GM19351 (cell line): Measurements from ENCODE around the gene LSP1.

Experiments
- ATAC-seq: cut with Tn5 transposase; IDR thresholded peaks from one replicate; pipeline ENCODE4 v1.9.1; 2021; ENCODE audit warnings: mild to moderate bottlenecking, moderate library complexity; ENCODE audit not compliant: unreplicated experiment

The LSP1 gene

DNA sequence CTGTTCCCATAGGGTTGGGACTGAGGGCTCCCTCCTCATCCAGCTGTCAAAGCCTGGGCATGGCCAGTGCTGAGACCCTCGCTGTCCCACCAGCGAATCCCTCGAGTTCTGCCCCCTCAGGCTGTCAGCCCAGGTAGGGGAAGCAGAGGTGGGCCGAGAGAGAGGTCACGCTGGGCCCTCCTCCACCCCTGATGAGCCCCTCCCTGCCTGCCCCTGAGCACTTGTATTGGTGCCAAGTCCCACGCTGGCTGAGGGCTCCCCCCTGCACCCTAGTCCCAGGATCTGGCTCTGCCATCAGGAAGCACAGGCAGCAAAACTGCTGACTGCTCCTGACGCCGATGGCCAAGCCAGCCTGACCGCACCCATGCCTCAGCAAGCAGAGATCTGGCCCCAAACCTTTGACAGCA is 35.5 kb downstream of the LSP1 start:
- ATAC-seq, result no peak

DNA sequence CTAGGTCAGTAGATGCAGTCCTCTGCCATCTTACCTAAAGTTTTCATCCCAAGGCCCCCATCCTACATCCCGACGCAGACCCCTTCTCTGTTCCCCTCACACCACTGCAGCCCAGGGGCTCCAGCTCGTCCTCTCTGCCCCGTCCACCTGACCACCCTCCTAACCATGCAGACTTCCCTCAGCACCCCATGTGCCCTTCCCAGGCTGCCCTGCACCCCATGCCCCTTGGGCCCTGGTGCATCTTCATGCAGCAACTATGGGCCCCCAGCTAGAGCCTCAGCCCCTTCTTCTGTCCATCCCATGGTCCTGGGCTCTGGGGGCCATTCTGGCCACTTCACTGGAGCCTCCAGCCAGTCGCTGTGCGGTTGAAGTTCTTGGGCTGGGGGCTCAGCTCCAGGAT is 35.9 kb downstream of the LSP1 start:
- ATAC-seq, result no peak

DNA sequence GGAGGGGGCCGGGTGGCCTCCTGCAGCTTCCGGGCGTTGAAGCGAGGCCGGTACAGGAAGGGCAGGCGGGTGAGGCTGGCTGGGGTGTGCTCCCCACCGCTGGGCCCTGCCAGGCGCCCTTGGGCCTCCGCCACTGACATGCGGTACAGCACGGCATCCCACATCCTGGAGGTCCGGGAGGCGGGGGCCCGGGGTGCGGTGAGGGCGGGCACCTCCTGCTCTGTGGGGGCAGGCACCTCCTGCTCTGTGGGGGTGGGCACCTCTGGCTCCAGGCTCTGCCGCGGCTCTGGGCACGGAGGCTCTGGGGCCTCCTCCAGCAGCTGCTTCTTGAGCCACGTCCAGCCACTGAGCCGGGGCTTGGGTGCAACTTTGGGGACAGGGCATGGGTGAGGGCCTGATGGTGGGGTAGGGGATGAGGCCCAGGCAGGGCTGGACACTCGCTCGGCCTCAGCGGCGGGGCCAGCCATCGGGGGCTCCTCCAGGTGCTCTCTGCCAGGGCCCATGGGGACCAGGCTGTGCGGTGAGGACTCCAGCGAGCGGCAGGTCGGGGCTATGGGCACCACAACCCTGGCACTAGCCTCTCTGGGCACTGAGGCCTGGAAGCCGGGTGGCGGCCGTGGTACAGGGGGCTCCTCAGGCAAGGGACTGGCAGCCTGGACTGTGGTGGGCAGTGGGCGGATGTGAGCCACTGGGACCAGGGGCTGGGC is 36.5 kb downstream of the LSP1 start:
- no peak for ATAC-seq

DNA sequence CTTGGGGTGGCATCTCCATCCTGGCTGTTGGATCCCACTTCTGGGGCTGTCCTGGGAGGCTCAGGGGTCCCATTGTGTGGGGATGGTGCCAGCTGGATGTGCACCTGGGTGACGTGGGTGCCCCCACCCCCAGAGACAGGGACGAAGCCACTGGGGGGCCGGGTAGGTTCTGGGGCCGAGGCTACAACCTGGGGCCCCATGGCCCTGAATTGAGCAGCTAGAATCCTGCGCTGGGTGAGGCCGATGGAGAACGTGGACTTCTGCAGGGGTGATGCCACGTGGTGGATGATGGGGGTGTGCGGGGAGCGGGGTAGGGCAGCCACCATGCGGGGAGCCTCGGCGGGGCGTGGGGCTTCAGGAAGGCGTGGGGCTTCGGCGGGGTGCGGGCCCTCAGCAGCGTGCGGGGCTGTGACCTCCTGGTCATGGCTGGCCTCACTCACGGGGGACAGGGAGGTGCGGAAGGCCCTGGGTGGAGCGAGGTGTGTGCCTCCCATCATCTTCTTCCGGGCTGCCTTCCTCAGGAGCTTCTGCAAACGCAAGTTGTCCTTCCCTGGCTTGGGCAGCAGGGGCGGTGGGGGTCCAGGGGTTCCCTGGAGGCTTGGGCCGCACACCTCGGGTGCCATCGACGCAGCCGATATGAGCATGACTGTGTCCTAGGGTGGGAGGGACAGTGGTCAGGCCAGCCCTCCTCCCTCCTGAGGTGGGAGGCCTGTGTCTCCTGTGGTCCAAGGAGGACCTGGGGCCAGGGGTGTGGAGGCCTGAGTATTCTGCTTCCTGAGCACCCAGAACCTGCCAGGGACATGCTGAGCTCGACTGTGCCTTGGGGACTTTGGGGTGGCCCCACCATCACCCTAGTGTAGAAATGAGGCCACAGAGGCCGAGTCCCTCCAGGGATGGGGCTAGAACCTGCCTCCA is 37.3 kb downstream of the LSP1 start:
- no peak for ATAC-seq

DNA sequence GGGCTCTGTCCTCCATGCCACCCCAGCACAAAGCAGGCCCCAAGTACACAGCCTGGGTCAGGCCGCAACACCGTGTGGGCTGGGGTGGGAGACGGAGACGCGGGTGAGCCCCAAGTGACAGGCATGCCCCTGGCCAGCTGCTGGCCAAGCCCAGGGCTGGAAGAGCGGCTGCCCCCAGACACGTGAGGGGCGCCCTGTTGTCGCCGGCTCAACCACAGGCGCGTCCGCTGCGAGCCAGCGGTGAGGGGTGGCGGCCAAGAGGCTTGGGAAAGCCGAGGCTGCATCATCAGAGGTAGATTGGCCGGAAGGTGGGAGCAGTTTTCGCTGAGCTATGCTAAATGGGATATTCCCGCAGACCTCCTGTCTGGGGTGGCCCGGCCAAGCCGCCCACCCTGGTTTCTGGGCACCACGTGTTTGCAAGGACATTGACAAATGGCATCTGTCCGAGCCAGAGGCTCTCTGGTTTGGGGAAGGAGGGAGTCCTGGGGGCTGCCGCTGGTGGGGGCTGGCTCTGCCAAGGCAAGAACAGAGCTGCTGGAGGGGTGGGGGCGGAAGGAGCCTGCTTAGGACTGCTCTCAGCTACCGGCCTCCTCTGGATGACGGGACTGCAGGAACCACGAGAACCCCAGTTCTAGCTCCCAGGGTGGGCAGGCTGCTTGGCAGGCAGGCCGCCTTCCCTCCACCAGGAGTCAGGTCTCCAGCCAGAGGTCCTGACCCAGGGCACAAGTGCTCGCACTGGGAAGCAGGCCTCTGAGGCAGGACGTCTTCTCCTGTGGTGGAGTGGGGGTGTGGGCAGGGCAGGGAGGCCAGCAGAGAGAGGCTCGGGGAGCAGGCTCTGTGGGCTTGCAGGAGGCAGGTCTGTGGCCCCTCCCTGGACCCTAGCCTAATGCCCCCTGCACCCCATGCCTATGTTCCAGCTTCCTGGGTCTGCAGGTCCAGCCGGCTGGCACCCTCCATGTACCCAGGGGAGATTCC is 38.3 kb downstream of the LSP1 start:
- no peak for ATAC-seq

DNA sequence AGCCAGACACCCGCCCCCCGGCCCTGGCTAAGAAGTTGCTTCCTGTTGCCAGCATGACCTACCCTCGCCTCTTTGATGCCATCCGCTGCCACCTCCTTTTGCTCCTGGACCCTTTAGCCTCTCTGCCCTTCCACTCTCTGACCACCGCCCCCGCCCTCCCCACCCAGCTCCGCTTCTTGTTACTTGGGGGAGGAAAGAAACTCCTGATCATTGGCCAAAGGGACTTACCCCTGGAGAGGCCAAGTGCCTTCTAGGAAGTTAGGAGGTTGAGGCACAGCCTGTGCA is 38.9 kb downstream of the LSP1 start, which contains the start of gene PRR33:
TSS of gene PRR33 (minus strand) at position 65 of the 285 bp plus-strand sequence. CDS start 1,311 bp downstream, outside the sequence.
- no peak for ATAC-seq

DNA sequence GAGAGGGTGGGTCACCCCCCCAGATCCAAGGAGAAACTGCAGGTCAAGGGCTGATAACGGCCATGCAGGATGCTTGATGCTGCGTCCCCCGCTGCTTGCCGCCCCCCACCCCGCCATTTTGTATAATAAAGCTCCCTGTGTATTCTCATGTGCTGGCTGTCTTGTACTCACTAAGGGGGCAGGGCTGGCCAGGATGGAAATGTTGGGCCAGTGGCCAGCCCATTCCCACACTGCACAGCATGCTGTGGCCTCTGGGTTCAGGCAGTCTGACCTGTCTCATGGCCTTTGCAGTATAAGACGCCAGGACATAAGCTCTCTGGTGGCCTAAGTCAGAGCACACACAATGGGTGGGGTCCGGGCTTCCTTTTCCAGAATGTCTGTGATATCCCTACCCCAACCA is 39.2 kb downstream of the LSP1 start:
- ATAC-seq, result no peak

DNA sequence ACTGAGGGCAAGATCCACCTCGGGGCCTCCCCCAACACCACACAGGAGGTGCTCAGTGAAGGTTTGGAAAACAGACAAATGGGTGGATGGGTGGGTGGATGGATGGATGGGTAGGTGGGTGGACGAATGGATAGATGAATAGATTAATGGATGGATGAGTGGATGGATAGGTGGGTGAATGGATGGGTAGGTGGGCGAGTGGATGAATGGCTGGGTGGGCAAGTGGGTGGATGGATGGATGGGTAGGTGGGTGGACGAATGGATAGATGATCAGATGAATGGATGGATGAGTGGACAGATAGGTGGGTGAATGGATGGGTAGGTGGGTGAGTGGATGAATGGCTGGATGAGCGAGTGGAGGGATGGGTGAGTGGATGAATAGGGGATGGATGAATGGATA is 39.7 kb downstream of the LSP1 start:
- ATAC-seq, result no peak

DNA sequence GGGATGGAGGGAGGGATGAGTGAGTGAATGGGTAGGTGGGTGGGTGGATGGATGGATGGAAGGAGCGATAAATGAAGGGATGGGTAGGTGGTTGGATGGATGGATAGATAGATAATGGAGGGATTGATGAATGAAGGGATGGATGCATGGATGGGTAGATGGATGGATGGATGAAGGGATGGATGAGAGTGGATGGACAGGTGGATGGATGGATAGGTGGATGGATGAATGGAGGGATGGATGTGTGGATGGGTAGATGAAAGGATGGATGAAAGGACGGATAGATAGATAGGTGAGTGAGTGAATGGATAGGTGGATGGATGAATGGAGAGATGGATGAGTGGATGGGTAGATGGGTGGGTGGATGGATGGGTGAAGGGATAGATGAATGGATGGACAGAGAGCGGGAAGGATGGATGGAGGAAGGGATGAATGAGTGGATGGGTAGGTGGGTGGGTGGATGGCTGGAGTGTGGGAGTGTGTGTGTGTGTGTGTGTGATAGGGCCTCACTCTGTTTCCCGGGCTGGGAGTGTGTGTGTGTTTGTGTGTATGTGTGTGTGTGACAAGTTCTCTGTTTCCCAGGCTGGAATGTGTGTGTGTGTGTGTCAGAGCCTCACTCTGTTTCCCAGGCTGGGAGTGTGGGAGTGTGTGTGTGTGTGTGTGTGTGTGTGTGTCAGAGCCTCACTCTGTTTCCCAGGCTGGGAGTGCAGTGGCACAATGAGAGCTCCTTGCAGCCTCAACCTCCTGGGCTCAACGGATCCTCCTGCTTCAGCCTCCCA is 40.9 kb downstream of the LSP1 start:
- ATAC-seq, result no peak

DNA sequence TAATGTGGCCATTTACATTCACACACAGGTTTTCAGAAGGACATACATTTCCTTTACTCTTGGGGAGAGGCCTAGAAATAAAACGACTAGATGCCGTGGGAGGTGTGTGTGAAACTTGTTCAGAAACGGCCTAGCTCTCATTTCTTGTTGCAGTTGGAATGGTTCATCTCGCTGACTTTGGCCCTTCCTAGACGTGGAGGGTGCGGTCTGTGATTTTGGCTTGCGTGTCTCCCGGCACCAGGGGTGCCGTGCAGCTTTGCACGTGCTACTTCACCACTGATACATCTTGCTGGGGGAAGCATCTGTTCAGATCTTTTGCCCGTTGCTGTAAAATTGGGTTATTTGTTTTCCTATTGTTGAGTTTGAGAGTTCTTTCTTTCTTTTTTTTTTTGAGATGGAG is 41.9 kb downstream of the LSP1 start:
- no peak for ATAC-seq

DNA sequence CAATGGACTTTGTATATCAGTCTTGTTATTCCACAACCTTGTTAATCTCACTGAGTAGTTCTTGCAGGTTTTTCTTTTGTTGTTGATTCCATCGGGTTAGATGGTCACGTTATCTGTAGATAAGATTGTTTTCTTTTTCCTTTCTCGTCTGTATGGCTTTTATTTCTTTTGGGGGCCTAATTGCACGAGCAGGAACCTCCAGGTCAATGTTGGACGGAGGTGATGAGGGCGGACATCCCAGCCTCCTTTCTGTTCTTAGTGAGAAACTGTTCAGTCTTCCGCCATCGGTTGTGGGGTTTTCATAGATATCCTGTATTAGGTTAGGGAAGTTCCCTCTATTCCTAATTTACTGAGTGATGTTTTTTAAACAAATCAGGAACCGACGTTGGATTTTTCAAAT is 43.6 kb downstream of the LSP1 start:
- no peak for ATAC-seq

DNA sequence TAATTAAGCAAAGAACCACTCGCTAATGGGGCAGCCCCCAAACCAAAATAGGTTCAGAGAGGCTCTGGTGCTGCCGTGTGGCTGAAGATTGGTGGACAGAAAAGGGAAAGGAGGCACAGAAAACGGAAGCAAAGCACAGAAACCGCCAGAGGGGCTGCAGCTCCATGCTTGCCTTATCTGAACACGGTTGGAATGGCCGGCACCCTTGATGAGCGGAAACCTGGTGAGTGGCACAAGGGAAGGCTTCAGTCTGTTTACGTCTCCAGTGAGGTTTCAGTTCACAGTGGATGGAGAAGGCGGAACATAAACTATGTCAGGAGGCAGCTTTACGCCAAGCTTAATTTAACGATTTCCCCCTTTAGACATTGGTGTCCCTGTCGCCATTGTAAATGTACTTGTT is 44.0 kb downstream of the LSP1 start:
- no peak for ATAC-seq

DNA sequence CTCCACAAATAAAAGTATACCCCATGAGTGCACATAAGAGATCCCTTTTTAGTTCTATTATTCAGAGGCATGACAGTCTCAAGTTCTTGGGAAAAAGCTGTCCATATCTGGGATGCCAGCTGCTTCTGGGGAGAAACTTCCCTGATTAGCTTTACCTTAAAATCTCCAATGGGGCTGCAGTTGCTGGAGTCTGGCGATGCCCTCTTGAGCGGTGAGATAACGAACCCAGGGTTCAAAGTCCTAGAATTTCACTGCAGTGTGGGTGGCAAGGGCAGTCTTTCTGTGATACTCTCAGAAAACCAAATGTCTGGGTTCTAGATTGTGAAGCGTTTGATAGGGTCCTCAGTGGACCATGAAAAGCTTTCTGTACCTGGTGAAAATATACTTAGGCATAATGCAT is 46.2 kb downstream of the LSP1 start:
- no peak for ATAC-seq

DNA sequence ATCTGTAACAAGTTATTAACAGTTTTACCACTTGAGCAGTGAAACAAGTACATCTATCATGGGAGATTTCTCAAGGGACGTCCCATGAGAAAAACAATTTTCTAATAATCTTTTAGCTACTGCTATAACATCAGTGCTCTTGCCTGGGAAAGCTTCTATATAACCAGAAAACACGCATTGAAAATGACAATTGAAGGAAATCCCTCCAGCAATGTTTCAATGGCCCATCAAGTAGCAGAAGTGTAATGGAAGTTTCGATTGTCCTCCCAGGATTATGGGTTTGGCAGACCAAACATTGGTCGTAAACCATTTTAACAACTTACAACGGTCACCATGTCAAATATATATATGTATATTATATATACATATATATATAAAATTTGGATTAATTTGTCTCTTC is 46.8 kb downstream of the LSP1 start:
- no peak for ATAC-seq

DNA sequence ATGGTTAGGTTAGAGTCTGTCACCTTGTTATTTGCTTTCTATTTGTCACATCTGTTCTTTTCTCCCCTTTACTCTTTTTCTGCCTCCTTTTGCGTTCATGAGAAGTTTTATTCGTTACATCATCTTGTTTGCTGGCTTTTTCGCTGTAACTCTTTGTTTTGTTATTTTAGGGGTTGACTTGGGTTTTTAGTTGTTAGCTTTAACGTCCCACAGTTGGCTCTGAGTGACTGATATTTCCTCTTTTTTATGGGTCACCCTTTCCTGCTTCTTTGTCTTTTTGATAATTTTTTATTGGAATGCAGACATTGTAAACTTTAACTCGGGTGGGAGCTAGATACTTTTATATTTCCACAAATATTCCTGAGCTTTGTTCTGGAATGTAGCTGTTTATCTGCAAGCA is 53.3 kb downstream of the LSP1 start:
- ATAC-seq, result no peak

DNA sequence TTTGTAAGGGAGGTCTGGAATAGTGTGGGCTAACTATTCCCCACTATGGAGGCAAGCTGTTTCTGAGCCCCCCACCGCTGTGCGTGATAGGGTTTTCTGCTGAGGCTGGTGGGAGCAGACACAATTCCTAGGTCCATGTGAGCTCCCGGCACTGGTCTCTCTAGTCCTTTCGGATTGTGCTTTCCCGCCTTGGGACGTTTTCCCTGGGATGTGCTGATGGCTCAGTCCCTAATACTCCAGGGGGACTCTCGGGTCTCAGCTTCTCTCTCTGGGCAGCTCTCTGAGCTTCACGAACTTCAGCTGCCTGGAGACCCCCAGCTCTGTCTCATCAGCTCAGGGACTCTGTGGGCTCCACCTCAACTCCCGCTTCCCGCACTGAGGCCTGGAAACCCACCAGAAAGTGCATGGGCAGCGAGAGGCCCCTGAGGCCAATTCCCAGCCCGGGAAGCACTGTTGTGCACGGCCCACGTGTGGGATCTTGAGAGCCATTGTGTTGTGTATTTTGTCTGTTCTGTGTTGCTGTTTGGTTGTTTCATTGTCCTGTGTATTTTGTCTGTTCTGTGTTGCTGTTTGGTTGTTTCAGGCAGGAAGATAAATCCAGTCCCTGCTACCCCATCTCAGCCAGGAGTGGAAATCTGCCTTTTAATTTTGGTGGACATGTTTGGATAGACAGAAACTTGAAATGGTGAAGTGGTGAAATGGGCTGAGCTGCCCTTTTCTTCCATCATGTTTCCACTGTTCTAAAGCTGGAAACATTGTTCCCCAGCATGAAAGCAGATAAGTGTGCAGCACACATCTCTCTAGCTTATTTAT is 53.9 kb downstream of the LSP1 start:
- ATAC-seq, result no peak

DNA sequence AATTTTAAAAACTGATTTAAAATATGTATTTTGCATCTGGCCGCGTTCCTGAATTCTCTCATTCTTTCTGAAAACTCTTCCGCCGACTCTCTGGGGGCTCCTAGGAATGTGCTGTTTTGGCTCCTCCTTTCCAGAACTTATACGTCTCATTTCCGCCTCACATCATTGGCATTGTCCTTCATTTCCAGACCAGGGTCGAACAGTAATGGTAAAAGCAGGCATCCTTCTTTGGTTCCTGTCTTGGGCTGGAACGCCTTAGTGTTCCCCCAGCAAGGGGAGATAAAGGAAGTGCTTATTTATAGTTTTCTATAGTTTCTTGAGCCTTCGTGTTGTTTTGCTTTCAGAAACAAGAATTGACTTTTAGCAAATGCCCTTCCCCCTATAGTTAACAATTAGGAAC is 55.7 kb downstream of the LSP1 start:
- ATAC-seq, result no peak

DNA sequence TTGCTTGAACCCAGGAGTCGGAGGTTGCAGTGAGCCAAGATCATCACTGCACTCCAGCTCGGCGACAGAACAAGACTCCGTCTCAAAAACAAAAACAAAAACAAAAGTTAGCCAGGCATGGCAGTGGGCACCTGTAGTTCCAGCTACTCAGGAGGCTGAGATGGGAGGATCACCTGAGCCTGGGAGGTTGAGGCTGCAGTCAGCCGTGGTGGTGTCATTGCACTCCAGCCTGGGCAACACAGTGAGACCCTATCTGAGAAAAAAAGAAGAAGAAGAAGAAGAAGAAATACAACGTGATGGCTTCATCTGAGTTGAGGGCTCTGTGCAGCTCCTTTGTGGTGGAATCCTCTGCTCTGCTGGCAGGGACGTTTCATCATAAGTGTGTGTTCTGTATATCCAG is 56.6 kb downstream of the LSP1 start:
- no peak for ATAC-seq

DNA sequence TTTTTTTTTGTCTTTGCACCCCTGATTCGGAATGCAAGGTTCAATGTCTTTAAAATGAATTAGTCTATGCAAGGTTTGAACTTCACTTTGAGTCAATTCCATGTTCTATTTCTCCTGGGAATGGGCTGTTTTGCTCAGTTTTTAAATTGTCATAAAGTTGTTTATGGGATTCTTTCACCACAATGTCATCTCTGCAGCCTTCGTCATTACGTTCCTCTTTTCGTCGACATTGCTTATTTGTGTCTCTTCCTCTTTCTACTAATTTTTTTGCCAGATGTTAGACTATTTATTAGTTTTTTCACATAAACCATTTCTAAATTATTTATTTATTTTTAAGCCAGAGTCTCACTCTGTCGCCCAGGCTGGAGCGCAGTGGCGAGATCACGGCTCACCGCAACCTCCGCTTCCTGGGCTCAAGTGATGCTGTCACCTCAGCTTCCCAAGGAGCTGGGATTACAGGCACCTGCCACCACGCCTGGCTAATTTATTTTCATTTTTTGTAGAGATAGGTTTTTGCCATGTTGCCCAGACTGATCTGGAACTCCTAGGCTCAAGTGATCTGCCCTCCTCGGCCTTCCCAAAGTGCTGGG is 59.5 kb downstream of the LSP1 start:
- no peak for ATAC-seq
